Activated T-helper 9 cell treated with anti-CD3 and anti-CD28 coated beads, Interleukin-2, amount 50 U/mL, for 16 hours (primary cell): Measurements from ENCODE around the gene CDH4.

Source experiments
- DNase-seq: peaks from one replicate; pipeline ENCODE4 v3.0.0-alpha.2; 2020; ENCODE audit warnings: low read depth

Gene CDH4

DNA sequence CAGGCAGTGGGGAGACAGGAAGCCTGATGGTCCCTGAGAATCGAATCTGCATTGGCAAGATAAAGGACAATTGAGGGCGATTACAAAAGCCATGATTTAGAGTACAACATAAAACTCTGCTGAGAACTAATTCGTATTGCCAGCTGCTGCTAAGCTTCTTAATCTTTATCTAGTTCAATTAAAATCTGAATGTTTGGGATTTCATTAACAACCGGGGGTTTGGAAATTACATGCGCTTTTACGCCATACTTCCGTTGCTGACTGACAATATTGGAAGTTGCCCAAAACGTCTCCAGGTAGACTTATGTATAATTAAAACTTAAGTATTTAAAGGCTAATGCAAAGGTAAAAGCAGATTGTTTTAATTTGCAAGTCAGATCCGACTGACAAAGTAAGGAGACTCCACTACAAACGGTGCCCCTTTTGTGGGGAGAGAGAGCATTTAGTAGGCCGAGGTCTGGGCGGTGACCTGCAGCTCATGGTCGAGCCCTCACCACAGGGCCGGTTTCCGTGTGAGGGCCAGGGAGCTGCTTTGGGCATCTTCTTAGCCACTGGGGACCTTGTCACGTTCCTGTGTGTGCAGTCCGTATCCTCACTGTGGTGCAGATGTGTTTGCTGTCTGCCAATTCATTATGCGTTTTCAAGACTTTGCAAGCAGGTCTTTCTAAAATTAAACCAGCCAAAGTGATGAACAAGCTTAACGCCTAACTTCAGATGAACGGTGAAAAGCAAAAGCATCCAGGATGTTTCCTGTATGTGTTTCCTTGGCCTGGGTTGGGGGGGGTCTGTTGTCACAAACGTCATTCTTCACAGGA is 49.9 kb downstream of the CDH4 start:
- no peak for DNase-seq

GRCh38 chr20:61303217-61303616 is 51.2 kb downstream of the CDH4 start:
- DNase-seq = no peak

DNA sequence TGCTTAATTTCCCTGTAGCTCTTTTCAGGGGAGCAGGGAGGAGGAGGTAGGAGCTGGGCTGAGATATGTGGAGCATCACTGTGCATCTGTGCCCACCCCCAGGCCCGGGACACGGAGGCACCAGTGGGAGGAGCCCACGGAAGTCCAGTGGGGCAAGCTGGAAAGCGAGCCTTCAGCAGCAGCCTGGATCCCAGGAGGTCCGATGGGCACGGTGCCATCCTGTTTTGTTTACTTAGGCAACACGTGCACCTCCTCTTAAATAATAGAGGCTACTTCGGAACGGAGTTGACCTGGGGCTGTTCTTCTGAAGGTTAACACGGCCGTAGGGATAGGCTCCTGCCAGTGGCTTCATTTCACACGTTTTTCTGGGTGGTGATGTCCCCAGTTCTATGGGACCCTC is 51.6 kb downstream of the CDH4 start:
- no peak for DNase-seq

GRCh38 chr20:61304750-61305149 is 52.7 kb downstream of the CDH4 start:
- no peak for DNase-seq

GRCh38 chr20:61306937-61307475 is 54.9 kb downstream of the CDH4 start:
- DNase-seq = no peak

DNA sequence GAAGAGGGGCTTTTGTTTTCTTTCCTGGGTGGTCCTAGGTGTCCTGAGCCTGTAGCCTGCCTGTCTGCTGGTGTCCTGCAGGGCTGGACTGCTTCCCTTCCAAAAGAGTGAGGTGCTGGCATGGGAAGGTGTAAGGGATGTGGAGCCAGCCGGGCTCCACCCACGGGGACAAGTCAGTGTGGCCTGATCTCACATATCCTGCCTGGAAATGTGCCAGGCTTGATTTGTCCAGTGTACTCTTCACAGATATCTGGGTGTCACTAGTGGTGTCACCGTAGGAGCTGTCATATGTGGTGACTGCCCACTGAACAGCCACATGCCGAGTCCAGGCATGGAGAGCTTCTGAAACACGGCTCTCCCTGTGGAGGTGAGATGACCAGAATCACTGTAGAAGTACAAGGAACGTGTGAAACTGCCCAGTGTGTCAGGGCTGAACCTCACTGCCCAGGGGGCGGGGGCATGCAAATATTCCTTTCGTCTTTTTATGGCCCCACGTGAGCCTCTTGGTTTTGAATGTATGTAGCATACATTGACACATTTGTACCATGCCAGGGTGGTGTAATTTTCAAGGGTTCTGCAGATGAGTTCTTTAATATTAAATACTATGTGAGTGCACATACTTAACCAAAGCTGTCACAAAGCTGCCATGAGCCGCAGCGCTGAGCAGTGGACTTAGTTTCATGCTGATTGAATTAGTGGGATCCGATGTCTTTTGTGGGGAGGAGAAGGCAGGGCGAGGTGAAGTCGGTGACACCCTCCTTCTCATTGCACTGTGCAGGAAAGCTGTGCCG is 55.8 kb downstream of the CDH4 start:
- DNase-seq = no peak

GRCh38 chr20:61308477-61308774 is 56.4 kb downstream of the CDH4 start:
- DNase-seq = no peak

DNA sequence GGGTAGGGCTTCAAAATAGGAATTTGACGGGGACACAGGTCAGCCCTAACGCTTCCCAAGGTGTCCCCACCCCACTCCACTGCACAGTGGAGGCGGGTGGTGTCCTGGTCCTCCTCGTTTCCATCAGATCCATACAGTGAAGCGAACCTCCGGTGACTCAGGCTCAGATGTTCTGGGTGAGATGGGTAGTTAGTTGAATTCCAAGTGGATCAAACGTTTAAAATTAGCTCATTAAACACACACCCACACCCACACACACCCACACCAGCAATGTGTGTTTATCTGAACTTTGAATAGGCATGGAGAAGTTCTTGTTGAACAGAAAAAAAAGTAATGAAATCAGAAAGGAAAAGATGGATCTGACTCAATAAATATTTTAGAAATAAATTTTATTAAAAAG is 58.9 kb downstream of the CDH4 start:
- DNase-seq = no peak

GRCh38 chr20:61311656-61312387 is 59.8 kb downstream of the CDH4 start:
- DNase-seq = no peak

GRCh38 chr20:61312925-61313324 is 60.9 kb downstream of the CDH4 start:
- DNase-seq = no peak

GRCh38 chr20:61313396-61313795 is 61.3 kb downstream of the CDH4 start:
- DNase-seq = no peak

GRCh38 chr20:61314326-61315010 is 62.4 kb downstream of the CDH4 start:
- DNase-seq = no peak

DNA sequence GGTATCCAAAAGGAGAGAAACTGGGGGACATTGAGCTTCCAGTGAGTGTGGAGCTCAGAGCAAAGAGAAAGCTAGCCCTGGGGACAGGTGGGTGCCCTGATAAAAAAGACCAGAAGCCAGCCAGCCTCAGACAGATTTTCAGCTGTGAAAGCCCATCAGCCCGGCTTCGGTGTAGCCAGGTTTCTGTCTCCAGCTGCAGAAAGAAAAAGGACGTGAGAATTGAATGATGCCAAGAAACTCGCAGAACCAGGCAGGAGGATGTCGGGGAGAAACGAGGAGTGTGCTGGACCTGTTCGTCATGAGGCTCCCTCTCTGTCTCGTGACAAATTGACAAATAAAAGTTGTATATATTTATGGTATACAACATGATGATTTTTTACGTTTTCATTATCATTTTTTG is 63.3 kb downstream of the CDH4 start:
- no peak for DNase-seq

DNA sequence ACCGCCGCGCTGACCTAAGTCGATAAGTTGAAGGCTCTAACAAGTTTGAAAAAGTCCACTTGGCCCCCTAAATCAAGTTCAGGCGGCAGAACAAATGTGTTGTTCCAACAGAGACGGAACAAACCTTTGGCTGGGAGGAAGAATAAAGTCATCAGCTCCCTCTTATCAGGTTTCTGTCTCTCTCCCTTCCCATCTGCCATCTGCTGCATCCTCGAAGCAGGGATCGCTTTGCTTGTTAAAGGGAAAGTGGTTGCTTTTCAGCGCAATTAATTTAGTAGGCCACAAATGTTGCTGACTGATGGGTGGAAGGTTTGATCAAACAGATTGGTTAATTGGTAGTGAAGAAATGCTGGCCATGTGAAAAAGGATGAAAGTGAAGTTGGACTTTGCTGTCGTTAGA is 64.3 kb downstream of the CDH4 start:
- DNase-seq = no peak

DNA sequence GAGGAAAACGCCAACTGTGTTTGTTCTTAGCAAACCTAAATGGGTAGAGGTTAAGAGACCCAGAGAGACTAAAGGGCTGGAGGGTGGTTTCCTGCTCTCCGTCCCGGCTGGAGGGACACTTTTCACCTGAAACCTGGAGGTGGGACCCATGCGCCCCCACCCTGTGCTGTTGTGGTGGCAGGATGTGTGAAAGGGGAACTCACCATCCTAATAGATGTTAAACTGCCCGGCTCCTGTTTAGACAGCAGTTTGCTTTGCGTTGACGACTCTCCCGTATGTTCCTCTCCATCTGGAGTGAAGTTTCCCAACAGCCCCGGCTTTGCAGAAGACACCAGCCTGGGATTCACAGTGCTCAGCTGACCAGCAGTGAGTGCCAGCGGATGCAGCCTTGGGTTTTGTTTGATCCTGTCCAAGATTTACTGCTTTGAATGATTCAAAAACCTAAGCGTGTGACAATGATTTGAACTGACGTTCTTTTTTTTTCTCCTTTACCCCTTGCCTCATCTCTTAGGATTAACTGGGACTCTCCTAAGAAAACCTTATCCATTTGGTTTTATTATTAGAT is 66.0 kb downstream of the CDH4 start:
- no peak for DNase-seq

GRCh38 chr20:61320691-61321425 is 68.8 kb downstream of the CDH4 start:
- DNase-seq = no peak

DNA sequence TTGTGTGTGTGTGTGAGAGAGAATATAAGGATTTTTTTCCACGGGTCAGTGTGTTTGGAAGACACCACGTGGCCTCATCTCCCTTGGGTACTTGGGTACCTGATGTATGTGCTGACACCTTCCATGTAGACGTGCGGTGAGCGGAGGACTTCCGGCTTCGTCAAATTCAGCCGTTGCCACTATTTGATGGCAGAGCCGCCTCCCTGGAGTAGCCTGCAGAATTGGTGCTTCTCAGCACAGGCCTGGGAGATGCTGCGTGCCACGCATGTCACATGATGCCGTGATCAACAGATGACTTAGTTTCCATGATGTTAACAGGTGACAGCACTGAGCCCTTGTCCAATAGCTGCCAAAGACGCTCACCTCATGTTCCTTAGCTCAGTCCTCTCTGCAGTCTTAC is 69.4 kb downstream of the CDH4 start:
- DNase-seq = no peak

DNA sequence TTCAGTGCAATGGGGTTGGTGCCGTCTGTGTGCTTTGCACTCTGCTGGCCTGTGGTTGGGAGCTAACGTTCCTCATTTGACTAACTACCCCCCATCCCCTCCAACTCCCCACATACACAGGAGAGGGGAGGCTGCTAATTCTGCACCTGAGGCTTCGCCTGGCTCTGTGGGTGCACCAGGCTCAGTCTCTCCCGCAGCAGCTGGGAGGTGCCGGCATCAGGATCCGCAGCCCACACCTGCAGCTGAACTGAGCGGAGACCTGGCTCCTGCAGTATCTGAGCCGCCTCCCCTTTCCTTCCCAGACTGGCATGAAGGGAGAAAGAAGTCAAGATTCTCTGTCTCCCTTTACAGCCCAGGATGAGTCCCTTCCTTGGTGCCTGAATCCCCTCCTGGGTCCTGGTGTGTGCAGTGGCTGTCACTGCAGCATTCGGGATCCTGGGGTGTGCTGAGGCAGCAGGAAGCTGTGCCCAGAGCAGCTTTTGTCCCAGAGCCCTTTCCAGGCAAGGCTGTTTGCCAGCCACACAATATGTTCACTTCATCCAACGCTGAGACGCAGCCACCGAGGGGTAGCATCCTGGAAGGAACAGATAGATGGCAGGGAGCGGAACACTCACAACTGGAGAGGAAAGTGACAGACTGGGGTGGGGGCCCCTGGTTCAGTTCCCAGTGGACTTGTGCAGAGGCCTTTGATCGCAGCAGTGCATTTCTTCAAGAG is 70.2 kb downstream of the CDH4 start:
- no peak for DNase-seq

DNA sequence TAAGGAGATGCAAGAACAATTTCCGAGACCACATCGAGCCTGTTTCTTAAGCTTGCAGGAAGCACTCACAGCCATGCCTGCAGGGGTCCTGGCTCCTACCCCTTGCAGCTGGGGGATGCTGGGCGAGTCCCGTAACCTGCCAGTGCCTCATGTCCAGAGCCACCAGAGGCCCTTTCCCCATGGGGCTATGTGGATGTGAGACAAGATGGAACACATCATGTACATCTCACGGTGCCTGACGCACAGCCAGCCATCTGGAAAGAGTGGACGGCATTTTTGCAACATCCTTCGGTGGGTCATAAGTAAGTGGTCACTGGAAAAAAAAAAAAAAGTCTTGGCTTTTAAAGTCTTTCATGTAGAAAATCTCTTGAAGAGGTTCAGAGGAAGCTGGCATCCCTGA is 72.8 kb downstream of the CDH4 start:
- no peak for DNase-seq

GRCh38 chr20:61325718-61326117 is 73.7 kb downstream of the CDH4 start:
- no peak for DNase-seq
